Measurements from ENCODE around the gene PPP1R27.
"Not testable (repeated sequence)": the region's sequence is repeated elsewhere in the genome, so short reads cannot be mapped to it uniquely, and the experiment has no call there.

Gene PPP1R27

DNA sequence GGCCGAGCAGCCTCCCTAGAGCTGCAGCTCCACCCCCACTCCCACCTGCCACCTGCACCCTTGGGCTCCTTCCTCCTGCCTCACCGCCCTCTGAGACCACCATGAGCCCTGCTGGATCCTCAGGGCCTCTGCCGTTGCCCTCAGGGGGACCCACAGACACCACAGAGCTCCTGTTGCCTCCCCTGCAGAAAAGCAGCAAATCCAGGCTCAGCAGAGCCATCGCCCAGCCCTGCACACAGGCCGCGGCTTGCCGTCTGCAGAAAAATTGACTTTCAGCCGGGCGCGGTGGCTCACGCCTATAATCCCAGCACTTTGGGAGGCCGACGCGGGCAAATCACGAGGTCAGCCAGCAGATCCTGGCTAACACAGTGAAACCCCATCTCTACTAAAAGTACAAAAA is 7.0 kb upstream of the PPP1R27 start:
- no peak overlapping the region for H3K4me3 ChIP-seq (ENCODE audit: control insufficient read depth, low read depth, low read length)
- DNase-seq (ENCODE audit: low read depth), result no peak
- TF ChIP-seq, protein P1, sequence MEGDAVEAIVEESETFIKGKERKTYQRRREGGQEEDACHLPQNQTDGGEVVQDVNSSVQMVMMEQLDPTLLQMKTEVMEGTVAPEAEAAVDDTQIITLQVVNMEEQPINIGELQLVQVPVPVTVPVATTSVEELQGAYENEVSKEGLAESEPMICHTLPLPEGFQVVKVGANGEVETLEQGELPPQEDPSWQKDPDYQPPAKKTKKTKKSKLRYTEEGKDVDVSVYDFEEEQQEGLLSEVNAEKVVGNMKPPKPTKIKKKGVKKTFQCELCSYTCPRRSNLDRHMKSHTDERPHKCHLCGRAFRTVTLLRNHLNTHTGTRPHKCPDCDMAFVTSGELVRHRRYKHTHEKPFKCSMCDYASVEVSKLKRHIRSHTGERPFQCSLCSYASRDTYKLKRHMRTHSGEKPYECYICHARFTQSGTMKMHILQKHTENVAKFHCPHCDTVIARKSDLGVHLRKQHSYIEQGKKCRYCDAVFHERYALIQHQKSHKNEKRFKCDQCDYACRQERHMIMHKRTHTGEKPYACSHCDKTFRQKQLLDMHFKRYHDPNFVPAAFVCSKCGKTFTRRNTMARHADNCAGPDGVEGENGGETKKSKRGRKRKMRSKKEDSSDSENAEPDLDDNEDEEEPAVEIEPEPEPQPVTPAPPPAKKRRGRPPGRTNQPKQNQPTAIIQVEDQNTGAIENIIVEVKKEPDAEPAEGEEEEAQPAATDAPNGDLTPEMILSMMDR (conservative IDR thresholded peaks at IDR 0.05; ENCODE audit: control insufficient read depth, insufficient read depth, low read depth, low read length), result no peak

DNA sequence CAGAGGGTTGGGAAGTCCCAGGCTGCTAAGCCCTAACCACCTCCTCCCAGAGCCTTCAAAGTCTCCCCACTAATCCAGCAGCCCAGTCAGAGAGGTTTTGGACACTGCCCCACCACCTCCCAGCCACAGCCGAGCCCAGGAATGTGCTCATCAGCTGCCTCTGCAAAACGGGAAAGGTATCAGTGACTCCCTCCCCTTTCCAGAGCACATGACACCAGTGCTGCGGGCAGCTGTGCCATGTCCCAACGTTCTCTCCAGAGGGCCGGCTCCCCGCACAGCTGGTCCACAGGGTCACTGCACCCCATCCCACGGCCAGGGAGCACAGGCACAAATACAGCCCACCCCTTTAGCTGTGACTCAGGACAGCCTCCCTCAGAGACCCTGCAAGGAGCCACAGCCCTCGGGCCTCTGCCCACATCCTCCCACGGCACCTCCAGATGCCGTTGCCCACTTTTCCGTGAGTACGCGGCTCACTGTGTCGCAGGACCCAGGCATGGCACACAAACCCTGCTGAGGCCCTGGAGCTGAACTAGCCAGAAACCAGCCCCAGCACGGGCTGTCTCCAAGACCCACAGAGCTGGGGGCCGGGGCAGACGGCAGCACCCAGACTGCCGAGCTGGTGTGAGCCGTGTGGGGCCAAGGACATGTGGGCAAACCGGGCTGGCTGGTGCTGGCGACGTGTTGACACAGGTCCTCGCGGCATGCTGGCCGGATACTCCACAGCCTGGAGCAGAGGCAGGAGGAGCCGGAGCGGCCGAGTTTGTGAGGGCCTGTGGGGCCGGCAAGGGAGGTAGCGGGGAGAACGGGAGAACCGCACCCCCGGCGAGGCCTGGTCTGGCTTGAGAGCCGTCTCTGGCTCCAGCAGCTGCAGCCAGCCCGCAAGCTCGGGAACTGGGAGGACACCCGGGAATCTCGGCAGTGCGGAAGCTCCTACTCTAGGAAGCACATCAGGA is 6.3 kb upstream of the PPP1R27 start:
- no peak overlapping the region for H3K4me3 ChIP-seq (ENCODE audit: control insufficient read depth, low read depth, low read length)
- TF ChIP-seq, protein P1 (conservative IDR thresholded peaks at IDR 0.05; ENCODE audit: control insufficient read depth, insufficient read depth, low read depth, low read length), result no peak
- DNase-seq (ENCODE audit: low read depth), result no peak

DNA sequence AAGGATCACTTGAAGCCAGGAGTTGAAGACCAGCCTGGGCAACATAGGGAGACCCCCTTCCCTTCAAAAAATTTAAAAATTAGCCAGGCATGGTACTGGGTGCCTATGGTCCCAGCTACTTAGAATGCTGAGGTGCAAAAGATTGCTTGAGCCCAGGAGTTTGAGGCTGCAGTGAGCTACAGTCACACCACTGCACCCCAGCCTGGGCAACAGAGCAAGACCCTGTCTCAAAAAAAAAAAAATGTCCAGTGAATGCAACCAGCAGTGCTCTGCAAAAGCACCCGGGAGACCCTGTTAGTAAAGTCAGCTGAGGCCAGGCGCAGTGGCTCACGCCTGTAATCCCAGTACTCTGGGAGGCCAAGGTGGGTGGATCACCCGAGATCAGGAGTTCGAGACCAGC is 5.2 kb upstream of the PPP1R27 start:
- DNase-seq (ENCODE audit: low read depth); H3K4me3 ChIP-seq (ENCODE audit: control insufficient read depth, low read depth, low read length): not testable (repeated sequence)

DNA sequence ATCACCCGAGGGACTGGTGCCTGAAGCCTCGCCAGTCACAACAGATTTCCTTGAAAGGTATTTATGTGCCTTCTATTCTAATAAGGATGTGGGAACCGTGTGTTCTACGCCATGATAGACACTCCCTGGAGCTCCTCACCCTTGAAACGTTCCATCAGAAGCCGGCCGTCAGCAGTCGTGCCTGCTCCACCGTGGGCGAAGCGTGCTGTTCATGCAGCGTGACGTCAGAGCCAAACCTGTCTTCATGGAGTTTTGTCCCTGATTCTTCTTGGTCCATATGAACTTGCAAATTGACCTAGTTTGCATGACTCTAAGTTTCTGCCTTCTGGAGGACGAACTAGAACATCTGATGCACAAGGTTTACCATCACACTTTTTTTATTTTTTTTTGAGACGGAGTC is 4.5 kb upstream of the PPP1R27 start:
- TF ChIP-seq, protein P1 (conservative IDR thresholded peaks at IDR 0.05; ENCODE audit: control insufficient read depth, insufficient read depth, low read depth, low read length), result no peak
- DNase-seq (ENCODE audit: low read depth), result no peak
- H3K4me3 ChIP-seq (ENCODE audit: control insufficient read depth, low read depth, low read length), result no peak overlapping the region

DNA sequence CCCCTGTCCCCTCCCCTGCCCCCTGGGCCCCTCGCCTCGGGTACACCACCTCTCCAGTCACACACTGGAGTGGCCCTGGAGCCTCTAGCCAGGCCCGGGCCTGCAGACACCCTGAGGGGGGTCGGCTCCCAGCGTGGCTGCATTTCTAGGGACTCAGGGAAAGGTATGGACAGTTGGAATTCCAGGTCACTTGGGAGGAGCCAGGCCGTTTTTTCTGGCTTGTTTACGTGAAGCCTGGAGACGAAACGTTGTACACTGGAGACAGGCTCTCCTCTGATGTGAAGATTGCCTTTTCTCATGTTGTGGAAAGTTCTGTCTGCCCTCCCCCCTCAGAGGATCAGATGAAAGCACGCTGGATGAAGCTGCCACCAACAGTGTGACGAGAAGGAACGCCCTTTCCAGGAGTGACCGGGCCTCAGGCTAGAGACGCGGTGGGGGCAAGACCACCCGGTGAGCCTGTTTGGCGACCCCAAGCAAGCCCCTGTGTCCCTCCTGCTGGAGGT is 4.0 kb upstream of the PPP1R27 start:
- TF ChIP-seq, protein P1 (conservative IDR thresholded peaks at IDR 0.05; ENCODE audit: control insufficient read depth, insufficient read depth, low read depth, low read length), result no peak
- H3K4me3 ChIP-seq (ENCODE audit: control insufficient read depth, low read depth, low read length), result no peak overlapping the region
- DNase-seq (ENCODE audit: low read depth), result no peak

DNA sequence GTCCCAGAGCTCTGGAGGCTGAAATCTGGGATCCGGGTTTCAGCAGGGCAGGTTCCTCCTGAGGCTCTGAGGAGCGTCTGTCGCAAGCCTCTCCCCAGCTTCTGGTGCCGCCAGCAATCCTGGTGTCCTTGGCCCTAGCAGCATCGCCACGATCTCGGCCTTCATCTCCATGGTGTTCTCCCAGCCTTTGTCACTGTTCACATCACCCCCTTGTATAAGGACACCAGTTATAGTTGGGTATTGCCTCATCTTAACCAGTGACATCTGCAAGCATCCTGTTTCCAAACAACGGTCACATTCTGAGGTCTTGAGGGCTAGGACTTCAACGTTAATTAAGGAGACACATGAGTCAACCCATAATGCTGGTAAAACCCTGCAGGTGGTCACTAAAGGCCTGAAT is 2.8 kb upstream of the PPP1R27 start:
- no peak overlapping the region for H3K4me3 ChIP-seq (ENCODE audit: control insufficient read depth, low read depth, low read length)
- DNase-seq (ENCODE audit: low read depth), result peak; percentile 44
- TF ChIP-seq, protein P1 (conservative IDR thresholded peaks at IDR 0.05; ENCODE audit: control insufficient read depth, insufficient read depth, low read depth, low read length), result no peak

All from fibroblast of mammary gland (primary cell).